HG03565 (cell line): ENCODE data around the gene KIF25.

Source experiments
- ATAC-seq: cut with Tn5 transposase; IDR thresholded peaks from one replicate; pipeline ENCODE4 v1.9.1; 2021; ENCODE audit warnings: mild to moderate bottlenecking, moderate library complexity; ENCODE audit not compliant: unreplicated experiment

KIF25 gene, protein sequence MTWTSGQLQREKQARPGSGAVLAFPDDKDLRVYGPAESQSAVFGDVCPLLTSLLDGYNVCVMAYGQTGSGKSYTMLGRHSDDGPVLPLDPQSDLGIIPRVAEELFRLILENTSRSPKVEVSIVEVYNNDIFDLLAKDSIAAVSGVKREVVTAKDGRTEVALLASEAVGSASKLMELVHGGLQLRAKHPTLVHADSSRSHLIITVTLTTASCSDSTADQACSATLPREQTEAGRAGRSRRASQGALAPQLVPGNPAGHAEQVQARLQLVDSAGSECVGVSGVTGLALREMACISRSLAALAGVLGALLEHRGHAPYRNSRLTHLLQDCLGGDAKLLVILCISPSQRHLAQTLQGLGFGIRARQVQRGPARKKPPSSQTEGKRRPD

DNA sequence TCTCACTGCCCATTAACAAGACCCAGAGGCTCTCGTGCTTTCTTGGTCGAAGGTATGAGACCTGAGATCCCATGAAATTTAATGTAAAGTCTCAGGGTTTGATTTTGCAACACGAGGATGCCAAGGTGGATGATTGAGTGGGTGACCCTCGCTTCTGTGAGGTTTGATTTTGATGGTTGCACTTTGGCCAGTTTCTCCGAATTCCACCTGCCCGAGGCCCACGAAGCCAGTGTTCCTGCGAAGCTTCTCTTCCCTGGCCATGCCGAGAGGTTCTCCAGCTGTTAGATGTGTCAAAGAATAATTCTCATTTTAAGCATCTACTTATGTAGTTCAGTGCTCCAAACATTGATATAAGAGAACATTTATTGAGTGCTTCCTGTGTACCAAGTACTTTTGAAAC, at the start of gene KIF25:
TSS of gene KIF25 (plus strand) at position 30 of the 400 bp plus-strand sequence. CDS start 31,915 bp downstream, outside the sequence.
- no peak for ATAC-seq

DNA sequence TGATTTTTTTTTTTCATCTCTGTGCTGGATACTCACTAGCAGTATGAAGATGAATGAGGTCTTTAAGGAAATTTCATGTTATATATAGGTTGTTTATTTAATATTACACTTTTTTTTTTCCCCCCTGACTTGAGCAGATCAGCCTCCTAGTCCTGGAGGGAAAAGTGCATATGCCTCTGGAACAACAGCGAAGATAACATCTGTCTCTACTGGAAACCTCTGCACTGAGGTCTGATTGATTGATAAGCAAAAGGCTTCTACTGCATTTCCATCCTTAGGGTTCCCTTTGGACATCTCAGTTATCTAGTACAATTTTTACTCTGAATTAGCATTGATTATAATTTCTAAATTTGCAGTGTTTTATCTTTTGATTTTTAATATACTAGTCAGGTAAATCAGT, 49.8 kb upstream of the KIF25 start:
- ATAC-seq = no peak

- no peak for ATAC-seq
These were observed 48.8 kb upstream of the KIF25 start for GRCh38 chr6:167948716-167949115.

DNA sequence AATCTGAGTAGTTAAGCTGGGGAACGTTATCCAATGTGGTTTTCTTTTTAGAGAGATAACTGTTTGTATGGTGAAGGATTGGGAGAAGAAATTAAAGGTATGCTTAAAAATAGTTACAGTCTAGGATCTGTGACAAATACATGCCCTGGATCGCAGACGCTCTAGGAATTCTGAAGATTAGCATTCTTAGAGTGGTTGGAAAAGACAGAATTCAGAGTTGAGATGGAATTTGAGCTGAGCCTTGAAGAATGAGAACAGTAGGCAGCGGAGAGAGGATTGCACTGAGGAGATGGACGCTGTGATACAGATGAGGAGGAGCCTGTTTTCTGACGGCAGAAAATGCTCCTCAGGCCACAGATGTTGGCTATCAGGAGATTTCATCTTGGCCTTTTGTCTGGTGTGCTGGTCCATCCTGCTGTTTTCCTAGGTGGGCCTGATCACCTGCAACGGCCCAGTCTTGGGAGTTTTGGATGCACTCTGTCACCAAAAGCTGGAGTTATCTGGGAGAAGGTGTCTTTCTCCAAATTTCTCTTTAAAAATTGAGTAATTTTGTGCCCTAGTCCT, 48.3 kb upstream of the KIF25 start:
- no peak for ATAC-seq

DNA sequence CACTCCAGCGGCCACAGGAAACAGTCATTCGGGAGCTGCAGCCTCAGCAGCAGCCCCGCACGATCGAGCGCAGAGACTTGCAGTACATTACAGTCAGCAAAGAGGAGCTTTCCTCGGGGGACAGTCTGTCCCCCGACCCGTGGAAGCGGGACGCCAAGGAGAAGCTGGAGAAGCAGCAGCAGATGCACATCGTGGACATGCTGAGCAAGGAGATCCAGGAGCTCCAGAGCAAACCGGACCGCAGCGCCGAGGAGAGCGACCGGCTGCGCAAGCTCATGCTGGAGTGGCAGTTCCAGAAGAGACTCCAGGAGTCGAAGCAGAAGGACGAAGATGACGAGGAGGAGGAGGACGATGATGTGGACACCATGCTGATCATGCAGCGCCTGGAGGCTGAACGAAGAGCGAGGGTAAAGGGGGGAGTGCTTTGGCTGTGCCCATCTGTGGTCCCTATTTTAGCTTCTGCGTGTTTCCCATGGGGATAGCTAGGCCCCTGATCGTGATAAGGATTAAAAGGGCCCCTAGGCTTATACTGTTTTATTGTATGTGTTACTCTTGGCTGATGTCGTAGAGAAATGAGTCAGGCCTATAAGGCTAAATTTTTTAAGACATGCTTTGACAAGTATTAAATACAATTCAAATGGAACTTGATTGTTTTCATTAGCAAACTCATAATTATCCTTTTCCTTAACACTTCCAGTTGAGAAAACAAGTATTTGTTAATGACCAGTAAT, 45.5 kb upstream of the KIF25 start:
- no peak for ATAC-seq

DNA sequence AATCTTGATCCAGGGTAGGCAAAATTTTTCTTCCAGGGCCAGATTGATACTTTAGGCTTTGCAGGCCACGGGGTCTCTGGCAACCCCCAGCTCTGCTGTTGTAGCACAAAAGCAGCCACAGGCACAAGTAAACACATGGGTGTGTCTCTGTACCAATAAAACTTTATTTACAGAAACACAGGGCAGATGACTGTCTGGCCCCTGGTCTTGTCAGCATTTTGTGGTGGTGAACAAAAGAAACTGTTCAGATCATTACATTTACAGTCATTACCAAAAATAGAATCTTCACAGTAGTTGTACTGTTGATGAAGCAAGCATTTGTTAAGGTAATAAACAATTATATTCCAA, 45.0 kb upstream of the KIF25 start:
- no peak for ATAC-seq

GRCh38 chr6:167953551-167953950, 43.9 kb upstream of the KIF25 start:
- no peak for ATAC-seq

DNA sequence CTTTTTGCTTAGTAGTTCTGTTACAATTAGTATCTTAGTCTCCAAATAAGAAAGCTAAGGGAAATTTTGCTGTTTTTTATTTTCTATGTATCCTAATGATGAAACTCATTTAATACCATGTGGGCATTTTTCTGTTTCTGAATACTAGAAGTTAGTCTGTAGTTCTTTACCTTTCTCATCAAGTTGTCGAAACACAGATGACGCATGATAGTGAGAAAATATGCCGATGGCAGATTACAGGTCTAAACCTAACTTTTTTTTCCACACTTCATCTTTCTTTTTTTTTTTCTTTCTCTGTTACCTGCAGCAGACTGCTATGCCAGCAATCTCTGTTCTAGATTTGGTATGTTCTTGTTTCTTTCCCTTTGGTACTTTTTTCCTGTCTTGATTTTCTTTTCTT, 43.3 kb upstream of the KIF25 start:
- ATAC-seq = no peak

GRCh38 chr6:167956491-167956890, 41.0 kb upstream of the KIF25 start:
- no peak for ATAC-seq

DNA sequence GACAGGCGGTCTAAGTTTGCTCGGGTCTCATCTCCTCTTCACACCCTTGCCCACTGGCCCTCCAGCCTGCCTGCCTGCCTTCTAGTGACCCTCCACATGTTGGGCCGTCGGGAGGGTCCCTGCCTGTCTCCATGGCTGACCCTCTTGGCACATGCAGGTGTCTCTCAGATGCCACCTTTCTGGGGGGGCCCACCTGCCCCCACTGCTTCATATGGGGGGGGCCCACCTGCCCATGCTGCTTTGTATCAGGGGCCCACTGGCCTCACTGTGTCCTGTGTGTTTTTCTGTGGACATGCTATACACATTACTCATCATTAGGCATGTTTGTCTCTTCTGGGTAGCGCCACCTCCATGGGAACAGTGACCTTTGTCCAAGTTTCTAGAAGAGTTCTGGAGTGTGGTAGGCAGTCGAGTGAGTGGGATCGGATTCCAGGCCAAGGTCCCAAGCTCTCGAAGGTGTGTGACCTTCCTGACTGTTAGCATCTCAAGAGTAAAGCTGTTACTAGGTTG, 40.4 kb upstream of the KIF25 start:
- ATAC-seq = no peak

DNA sequence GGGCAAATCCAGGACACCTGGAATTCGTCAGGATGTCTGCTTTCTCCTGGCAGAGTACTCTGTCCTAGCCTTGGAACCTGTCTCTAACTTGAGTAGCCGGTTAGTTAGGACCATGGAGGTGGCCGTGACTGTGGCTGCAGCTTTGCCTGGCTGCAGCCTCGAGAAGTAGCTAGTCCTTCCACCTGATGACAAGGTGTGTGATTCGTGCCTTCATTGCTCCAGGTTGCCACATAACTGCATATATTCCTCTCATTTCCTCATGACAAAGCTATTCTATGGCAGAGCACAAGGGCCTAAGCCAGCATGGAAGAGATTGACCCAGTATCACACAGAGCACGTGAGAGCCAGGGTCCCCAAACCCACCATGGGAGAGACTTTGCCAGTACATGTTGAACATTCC, 39.8 kb upstream of the KIF25 start:
- ATAC-seq = no peak

DNA sequence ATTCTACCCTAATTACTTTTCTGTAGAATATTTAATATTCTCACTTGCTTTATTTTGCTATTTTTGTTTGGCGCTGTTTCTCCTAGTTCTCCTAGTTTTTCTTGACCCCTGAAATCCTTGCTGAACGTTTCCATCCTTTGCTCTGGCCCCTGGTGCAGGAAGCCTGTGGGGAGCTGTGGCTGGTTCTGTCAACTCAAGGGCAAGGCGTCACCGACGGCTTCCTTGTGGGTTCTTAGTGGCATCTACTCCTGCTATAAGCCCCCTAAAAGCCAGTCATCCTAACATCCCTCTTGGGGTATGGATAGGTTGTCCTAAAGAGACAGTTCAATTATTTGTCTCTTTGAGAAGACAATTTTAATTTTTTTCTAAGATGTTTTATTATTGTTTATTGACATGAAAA, 36.9 kb upstream of the KIF25 start:
- no peak for ATAC-seq

DNA sequence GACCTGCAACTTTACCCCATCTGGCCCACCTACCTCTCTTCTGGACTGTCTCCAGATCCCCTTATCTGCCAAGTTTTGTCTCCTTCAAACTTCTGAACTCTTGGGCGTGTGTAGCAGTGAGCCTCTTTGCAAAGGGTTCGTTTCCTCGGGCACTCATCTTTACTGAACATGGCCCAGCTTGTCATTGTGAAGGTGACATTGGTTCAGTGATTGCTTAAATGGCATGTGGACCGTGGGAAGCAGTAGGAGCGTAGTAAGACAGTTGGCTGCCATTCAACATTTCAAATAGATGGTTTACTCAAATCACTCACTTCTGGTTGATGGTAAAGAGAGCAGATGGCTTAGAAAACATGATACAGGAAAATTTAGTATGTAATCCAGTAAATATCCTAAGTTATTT, 34.8 kb upstream of the KIF25 start:
- no peak for ATAC-seq

- ATAC-seq = no peak
These were observed 33.8 kb upstream of the KIF25 start for GRCh38 chr6:167963589-167964057.

- ATAC-seq = no peak
These were observed 31.6 kb upstream of the KIF25 start for GRCh38 chr6:167965592-167966539.

GRCh38 chr6:167966540-167966905, 30.9 kb upstream of the KIF25 start:
- no peak for ATAC-seq

DNA sequence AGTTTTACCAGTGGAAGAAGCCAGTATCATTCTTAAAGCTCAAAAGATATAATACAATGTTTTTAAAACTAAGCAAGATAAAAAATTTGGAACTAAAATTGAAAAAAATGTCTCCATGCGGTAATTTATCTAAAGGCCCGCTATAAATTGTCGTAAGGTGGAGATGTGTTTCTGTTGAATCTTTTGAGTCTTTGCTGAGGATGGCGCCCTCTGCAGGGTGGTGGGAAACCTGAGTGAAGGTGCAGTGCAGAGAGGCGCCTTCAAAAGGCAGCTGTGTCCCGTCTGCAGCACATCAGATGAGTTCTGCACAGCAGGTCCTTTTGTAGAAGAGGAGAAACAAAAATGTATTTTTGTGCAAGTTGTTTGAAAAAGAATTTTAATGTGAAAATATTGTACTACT, 29.4 kb upstream of the KIF25 start:
- ATAC-seq = no peak

DNA sequence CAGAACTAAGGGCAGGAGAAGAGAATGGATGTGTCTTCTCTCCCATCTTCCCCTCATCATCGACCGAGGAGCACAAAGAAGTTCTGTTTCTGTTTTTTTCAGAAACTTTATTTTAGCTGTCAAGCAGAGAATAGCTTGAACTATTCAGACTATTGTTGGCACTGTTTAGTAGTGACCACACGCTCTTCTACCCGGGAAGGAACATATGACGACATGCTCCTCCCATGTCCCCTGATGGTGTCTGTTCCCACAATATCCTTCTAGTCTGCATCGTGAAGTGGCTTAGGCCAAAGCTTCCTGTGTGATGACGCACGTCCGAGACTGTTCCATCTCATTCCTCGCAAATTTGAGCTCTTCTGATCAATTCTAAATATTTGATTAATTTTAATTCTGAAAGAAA, 27.2 kb upstream of the KIF25 start:
- no peak for ATAC-seq

DNA sequence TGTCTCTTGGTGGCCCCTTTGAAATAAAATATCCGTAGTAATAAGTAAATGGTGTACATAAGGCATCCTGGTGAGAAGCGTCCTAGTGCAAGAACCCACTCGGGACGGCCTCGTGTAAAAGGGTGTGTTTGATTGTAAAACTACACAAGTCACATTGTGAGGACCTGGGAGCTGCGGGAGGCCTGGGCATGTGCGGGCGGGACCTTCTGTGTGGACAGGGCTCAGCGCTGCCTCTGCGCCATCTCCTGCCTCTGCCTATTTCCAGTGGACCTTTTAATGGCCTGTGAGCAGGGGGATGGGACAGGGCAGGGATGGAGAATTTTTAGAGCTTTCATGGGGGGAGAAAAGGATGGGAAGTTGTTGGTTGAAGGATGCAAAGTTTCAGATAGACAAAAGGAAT, 25.3 kb upstream of the KIF25 start:
- ATAC-seq = no peak

DNA sequence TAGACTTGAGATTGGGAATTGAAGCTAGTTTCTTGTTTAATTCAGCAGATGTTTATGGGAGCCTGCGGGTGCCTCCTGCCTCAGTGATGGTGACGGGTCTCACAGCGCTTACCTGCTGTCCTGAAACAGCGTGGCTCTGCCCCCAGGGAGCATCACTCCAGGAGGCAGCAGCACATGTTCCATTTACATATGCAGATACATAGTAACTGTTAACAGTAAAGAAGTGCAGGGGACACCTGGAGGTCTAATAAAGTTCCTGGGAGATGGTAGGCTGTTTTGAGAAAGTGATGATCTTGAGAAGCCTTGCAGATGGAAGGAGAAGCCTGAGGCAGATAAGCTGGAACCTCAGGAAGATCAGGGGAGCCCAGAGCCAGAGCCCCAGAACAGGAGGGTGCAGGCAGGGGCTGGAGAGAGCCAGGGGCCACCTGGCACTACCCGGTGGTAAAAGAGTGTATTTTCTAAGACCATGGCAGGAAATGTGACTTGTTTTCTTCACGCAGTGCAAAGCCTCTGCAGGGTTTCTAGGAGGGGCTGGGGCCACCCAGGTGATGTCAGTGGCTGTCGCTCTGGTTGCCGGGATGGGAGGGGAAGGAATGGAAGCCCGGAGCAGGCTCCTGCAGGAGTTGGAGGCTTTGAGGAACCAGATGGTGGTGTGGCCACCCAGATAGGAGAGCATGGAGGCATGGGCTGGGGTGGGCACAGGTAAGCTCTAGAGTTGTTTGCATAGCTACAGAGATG, 24.2 kb upstream of the KIF25 start:
- no peak for ATAC-seq
